Fibroblast of lung (primary cell): ENCODE results near the gene GHRL.

Experiments
- CTCF ChIP-seq, 2 donors: IDR thresholded peaks in 1 of 2; conservative IDR thresholded peaks in 1 of 2; 1 replicate in 1 of 2; 2 replicates in 1 of 2; pipeline ENCODE4 v1.5.1; 2011 to 2012; ENCODE audit warnings: low read length in 2 of 2, control low read depth in 1 of 2, inconsistent platforms in 1 of 2, low read depth in 1 of 2, mild to moderate bottlenecking in 1 of 2
- EZH2 ChIP-seq: IDR thresholded peaks from 2 replicates; pipeline ENCODE4 v1.5.1; 2012; ENCODE audit warnings: low read length, control low read depth, mild to moderate bottlenecking; ENCODE audit errors: missing control alignments

- TF ChIP-seq CTCF (conservative IDR thresholded peaks at IDR 0.05 in 1 of 2, IDR thresholded peaks at IDR 0.05 in 1 of 2; ENCODE audit: low read depth in 1 of 2, low read length in 2 of 2) (no peak), EZH2 (no peak)
Observed at GRCh38 chr3:10274601-10275000, 18.1 kb downstream of the GHRL start.
